Islet of Langerhans (tissue), 1 donor: ENCODE data around the gene ARMC2.

Experiments used
- FAIRE-seq: peaks from one replicate; lab custom pipeline; 2011; peaks lifted over from hg19 to GRCh38; lab: Jason Lieb, UNC

ARMC2 gene

DNA sequence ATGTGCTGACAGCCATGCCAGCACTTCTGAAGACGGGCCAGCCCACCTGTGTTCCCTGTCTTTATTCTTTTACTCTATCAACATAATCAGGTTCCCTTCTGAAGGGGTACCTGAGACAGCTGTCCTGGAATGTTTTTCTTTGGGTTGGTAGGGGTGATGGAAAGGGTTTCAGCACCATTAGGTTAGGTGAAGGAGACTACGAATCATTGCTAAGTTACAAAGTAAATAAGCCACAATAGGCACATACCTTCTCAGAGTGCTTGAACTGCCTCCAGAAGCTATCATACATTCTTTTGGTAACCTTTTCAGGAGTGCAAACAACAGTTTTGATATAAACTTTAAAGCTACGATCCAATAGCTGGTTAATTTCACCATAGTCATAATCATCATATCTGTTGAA lies 140.1 kb downstream of the ARMC2 start:
- FAIRE-seq, result no peak

DNA sequence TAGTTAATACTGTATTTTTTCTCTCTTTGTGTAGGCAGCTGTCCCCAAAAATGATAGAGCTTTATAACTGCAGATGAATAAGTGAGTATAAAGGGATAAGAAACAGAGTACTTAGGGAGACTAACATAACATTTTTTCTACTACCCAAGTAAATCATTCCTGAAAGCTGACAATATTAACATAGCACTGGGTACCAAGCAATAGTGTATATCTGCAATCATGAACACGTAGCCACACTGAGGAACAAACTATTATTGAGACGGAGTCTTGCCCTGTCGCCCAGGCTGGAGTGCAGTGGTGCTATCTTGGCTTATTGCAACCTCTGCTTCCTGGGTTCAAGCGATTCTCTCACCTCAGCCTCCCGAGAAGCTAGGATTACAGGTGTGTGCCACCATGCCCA lies 140.5 kb downstream of the ARMC2 start:
- no peak for FAIRE-seq

DNA sequence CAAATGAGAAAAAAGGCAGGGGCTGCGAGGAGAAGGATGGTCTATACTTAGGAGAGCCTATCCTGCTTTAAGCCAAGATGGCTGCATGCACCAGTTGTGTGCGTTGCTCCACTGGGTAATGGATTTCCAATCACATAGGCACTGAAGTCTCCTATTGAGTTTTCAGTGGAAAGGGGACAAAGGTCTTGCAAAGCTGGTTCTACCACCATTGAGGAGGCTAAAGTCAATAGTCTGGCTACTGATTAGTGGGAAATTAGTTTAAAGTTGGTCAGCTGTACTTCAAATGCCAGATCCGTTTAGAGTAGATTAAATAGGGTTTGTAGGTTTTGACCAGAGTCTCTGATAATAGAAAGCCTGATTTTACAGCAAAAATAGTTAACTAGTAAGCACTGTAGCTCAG lies 141.5 kb downstream of the ARMC2 start:
- FAIRE-seq, result no peak

DNA sequence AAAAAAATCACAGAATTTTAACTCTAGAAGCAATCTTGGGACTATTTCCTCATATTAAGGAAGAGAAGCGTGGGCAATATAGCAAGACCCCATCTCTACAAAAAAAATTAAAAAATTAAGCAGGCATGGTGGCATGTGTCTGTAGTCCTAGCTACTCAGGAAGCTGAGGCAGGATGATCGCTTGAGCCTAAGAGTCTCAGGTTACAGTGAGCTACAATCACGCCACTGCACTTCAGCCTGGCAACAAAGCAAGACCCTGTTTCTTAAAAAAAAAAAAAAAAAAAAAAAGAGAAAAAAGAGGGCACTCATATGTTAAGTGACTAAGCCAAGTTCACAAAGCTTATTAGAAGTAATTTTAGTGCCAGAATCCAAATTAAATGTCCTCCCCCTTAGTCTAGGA lies 145.7 kb downstream of the ARMC2 start:
- no peak for FAIRE-seq

DNA sequence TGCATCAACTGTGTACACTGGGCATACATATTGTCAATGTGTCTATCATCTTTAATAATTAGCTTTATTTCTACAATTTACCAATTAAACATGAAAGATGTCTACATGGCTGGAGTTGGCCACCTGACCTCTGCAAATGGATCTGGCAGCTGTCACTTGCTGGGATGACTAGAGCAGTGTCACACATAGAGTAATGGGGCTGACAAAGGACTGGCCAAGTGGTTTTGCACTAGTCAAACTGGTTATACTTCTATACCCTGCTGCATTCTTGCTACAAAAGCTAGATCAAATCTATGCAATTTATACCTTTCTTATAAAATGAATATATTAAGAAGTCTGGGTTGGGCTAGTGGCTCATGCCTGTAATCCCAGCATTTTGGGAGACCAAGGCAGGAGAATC lies 147.1 kb downstream of the ARMC2 start:
- FAIRE-seq, result peak; percentile 72

DNA sequence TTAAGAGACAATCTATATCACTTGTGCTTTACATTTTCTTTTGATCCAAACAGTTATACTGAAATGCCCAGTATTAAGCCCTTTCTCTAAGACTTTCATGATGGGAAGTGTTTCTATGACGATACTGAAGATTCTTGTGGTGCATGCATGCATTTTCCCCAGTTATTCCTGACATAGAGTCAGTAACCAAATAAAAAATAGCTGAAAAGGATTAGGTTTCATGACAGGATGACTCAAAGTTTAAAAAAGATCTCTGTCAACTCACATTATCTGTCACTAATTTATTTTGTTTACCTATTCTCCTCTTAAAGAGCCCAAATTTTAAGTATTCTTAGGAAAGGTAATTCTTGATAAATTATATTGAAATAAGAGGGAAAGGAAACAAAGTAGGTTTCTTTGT lies 148.0 kb downstream of the ARMC2 start:
- FAIRE-seq, result no peak

DNA sequence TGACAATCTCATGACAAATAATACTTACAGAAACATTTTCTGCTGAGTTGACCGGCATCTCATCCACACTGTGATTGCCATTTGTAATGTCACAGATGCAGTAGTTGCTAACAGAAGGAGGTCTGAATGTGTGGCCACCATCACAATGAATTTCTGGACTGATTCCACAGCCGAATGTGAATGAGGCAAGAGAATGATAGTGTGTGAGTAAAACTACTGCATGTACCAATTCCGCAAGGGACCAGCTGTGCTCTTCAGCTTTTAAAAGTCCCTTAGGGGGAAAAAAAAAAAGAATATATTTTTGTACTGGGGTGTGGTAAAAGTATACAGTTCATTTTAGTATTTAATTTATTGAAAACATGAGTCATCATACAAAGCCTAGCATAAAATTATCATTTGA lies 150.3 kb downstream of the ARMC2 start:
- no peak for FAIRE-seq

DNA sequence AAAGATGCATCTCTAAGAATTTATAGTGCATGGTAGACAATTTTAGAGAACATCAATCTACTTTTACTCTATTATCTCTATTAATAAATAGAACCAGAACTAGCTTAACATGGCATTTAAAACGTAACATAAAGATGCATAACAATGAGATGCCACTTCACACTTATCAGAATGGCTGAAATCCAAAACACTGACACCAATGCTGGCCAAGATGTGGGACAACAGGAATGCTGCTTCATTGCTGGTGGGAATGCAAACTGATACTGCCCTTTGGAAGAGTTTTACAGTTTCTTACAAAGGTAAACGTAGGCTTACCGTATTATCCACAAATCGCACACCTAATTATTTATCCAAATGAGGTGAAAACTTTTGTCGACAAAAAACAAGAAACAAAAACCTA lies 151.2 kb downstream of the ARMC2 start:
- peak; percentile 62 for FAIRE-seq

DNA sequence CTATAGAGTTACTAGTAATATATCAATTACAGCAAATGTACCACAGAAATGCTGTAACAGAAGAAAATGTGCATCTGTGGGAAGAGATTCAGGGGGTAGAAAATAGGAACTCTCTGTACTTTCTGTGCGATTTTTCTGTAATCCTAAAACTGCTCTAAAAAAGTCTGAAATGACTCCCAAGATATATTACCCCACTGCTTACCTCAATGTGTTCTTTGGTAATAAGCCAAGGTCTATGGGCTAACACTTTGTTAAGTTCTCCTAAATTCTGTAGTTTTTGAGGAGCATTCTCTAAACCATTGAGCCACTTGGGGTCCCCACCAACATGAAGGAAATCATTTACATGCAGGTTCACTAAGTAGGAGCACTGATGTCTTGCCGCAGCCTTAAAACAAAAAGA lies 152.1 kb downstream of the ARMC2 start:
- FAIRE-seq, result no peak

DNA sequence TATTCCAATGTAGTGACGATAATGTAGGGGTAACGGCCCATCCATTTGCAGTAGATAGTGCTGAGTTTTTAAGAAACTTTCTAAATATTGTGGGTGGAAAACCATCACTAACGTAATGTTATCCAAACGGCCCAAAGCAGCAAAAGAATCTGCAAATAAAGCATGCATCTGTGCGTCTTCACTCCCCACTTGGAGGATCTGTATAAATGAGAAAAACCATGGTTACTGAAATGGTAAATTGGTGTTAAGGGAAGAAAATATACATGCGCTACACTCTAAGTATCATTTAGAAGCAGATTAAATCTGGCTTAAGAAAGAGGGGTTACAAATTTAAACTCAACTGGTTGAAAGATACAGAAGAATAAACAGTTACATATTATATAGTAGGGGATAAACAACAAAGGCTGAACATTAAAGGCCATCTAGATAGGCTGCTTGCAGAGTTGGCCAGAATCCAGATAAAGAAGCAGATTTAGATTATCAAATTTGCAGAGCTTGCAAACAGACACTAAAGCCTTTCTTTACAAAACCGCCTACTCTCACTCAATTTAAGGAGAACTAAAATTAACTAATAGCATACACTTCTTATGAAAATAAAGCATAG lies 153.2 kb downstream of the ARMC2 start:
- peak; percentile 92 for FAIRE-seq

DNA sequence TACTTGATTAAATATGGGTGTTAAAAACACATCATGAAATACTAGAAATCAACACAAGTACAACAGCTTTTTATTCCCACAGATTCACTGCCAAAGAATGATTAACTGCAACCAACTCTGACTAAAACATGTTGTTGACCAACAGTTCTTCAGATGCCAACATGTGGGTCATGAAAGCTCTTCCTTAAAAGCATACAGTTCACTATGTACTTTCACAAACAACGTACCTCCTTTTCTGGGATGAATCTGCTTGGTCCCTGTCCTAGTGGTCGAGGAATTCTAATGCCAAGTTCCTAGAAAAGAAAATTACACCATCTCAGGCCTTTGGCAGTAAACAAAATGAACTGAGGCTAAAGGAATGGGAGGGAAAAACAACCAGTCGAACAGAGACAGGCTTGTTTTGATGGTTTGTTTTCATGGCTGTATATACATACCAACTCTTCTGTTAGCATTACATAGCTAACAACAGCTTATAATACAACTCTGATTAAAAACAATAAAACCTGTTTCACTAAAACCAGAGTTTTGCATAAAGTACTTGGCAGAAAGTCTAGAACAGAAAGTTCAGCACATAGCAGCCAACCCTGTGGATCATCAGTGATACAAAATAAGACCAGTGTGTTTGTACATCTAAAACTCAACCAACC lies 154.0 kb downstream of the ARMC2 start:
- FAIRE-seq, result peak; percentile 89

DNA sequence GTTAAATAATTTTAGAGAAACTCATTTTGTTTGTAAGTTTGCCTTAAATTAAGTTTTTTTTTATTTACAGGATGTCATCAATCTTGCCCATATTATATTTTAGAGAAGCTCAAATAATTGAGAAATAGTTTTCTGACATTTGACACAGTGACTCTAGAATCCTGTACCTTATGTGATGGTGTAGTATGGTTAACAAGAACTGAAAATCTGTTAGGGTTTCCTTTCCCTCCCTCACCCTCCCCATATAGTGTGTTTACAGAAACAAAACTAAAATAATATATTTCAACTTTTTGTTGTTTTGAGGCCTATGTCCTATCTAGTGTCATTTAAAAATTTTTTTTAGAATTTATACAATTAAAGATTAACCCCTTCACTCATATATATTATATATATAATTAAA lies 154.7 kb downstream of the ARMC2 start:
- FAIRE-seq, result peak; percentile 41

DNA sequence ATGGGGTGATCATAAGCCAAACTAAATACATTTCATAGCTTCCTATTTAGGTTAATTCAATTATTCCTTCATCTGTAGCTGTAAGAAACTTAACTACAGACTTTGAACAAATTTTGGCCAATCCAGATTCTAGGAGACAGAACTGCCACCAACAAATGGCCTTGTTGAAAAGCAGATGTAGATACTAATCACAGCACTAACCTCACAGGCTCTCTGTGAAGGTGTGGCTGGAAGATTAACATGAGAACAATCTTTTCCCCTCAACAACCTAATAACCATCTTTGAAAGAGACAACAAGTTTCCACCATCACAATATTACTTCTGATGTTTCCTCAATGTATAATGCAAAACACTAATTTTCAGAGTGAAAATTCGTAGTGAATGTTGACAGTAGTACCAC lies 158.6 kb downstream of the ARMC2 start:
- no peak for FAIRE-seq

DNA sequence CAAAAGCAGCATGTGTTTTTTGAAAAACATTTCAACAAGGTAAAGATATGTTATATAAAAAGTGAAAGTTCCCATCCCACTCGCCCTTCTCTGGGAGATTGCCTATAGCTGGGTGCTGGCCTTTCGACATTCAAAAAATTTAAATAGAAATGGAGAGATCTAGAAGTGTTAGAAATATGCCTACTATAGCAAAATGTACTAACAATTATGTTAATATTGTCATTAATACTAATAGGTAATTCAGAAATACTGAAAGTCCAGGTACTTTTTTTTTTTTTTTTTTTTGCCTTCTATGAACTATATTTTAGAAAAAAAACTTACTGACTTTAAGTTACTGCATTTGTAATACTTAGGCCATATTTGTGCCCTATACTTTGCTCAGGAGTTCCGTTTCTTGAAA lies 159.3 kb downstream of the ARMC2 start:
- no peak for FAIRE-seq

DNA sequence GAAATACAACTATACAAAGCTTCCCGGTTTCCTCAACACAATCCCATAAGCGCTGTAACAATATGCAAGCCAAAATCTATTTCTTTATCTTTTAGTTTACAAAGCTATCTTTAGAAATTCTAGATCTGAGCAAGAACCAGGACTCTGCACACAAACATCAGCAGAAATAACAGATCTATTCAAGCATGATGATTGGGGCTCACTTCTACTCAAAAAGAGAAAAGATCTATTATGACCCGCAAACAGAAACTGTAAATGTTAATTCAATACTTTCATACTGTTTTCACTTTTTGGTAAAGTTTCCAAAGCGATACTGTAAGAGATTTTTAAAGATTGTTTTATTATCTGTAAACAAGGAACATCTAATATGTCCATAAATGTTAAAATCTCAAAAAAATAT lies 159.8 kb downstream of the ARMC2 start:
- no peak for FAIRE-seq

DNA sequence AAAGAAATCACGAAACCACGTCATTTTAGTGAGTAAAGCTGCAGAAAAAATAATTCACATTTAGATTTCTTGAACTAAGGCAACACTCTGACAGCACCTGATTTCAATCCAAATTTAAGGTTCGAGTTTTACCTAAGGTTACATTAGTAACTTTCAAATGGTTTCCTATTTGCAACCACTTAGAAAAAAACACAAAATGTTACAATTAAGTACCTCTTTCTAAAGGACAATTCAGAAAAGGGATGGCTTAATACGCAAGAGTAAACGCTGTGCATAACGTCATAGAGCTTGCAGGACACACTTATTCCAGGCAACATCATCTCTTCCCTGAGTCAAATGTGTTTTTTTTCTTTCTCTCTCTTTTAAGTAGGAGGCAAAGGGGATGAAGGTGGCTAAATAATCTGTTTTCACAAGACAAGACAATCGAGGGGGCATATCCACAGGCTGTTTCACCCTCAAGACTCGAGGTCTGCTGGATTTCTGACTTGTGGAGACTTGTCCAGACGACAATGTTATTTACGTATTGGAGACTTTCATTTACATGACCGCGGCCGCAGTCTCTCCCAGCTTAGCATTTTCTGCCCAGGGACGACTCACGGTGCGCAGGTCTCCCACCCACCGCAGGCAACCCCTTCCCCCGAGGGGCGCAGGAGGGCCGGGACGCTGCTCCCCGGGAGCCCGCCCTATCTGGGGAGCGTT lies 160.5 kb downstream of the ARMC2 start:
- peak; percentile 98 for FAIRE-seq

DNA sequence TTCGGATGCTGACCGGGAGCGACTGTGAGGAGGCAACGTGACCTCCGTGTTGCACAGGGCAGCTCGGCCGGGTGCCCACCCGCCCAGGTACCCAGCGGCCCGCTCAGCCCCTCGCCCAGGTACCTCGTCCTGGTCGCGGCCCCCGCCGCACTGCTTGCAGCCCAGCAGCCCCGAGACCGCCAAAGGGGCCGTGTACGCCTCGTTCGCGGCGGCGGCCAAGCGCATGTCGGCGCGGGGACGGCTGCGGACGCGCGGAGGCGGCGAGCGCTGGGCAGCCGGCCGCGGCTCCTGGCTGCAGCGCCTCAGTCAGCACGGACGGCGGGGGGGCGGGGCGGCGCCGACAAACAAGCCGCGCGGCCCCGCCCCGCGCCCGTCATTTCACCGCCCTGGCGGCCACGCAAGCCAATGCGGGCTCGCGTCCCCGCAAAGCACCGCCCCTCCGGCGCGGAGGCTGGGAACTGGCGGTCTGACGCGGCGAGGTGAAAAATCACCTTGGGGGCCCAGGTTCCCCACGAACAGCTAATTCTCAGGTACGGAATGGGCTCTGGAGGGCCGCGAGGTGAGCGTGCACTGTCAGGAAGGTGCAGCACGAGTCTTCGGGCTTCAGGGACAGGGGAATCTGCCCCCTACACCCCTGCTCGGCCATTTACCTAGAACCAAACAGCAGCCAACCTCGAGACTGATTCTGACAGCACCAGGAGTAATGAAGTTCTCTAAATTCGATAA lies 161.2 kb downstream of the ARMC2 start:
- FAIRE-seq, result no peak

DNA sequence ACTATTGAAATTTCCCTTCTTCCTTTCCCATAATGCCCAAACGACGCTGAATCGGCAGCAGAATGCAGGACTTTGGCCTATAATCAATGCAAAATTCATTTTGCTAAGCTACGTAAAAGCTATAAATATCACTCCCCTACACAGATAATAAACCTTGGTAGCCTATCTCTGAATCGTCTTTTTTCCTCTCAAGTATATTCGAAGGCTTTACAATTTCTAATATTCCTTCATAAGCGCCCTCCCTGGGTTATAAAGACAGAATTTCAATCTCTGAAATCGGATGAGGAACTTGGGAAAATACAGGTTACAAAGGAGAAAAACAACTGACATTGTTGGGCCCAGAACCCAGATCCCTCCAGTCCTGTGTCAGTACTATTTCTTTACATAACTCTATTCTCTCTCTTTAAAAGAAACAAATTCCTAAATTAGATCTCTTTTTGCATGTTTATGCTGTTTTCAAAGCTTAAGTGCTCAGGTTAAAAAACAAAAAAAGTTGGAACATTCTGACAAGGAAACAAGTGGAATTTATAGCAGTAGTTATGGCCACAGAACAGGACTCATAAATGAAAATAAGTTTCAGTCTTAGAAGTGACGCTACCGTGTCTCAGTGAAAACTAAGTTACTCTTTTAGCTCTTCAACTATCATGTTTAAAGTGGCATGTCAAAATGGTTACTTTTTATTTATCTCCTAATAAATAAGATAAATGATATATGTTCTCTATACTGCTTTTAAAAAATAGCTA lies 161.9 kb downstream of the ARMC2 start:
- peak; percentile 51 for FAIRE-seq

DNA sequence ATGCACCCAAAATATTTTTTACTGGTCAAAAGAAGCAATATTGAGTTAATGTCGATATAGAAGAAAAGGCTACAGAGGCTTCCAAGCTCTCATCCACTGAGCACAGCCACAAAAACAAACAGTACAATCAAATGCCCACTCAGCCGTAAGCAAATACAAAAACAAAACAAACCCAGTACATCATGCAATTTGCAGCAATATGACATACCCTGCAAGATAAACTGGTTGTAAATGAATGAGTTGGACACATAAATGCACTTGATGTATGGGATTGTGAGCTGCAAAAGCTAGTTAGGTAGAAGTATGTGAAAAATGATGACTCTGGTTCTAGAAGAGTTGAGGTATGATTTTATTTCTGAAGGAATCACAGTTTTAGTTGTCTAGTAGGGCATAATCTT lies 162.5 kb downstream of the ARMC2 start:
- FAIRE-seq, result peak; percentile 98

DNA sequence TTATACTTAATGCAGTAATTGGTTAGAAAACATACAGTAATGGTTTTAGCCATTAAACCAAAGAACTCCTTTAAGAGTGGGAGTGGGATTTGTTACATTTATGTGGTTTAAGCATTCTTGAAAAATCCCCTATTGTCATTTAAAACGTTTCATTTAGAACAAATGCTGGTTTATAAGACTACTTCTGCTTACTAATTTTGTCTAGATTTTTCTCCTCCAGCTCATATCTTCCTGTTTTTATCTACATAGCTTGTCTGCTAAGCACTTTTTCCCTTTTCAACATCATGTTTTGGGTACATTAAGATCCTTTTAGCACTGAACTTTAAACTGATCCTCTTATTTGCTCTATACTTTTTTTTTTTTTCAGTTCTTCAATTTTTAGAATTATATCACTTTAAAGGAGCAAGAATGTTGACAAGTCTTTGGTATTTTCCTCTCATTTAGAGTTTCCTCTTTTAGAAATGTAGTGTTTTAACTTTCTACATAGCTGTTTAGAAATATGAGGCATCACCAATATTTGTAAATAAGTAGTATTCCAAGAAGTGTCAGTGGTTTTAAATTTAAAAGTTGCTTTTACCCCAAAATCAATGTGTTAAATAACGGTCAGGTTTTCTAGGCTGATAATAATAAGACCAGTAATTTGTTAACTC lies 165.6 kb downstream of the ARMC2 start:
- FAIRE-seq, result no peak

DNA sequence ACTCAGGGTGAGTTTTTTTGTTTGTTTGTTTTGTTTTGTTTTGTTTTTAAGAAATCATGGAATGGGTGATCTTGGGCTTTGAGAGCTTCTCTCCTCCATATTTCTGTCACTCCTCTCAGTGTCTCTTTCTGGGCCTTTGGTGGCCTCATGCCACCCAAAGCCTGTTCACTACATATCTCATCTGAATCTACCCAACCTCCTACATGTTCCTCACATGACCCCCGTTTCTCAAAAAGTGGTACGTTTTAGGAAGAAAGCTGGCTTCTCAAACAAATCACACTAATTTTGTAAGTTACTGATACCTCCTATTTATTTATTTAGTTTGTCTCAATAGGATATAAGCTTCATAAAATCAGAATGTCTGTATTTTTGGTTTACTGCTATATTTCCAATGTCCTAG lies 166.4 kb downstream of the ARMC2 start:
- FAIRE-seq, result no peak

DNA sequence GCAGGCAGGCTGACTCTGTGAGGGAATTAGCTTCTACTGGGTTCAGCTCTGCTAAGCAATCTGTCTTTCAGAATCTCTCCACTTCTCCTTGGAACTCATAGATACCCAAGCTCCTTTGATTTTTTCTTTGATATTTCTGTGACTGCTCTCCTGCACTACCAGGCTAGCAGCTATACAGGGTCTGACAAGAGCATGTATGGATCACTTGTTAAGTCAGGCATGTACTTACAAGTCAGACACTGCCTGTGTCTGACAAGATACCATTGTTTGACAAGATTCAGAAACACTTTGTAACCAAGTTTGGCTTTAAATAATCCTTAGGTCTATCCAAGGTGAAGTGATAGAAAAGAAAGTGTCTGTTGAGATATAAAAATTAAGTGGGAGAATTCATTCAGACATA lies 167.0 kb downstream of the ARMC2 start:
- FAIRE-seq, result no peak
